PC-3 (cell line): ENCODE results near the gene GPR183.

Source experiments
- EZH2 ChIP-seq: fragments of 300-600 bp; sonication (generic); IDR thresholded peaks from one replicate; pipeline ENCODE4 v1.6.1; 2017; ENCODE audit warnings: antibody characterized with exemption, mild to moderate bottlenecking, low read length; ENCODE audit not compliant: unreplicated experiment
- TF ChIP-seq, protein P1 (sequence below): fragments of 300-600 bp; sonication (generic); conservative IDR thresholded peaks from 2 replicates; pipeline ENCODE4 v1.5.1; 2017; ENCODE audit warnings: antibody characterized with exemption, low read depth, mild to moderate bottlenecking, low read length

- TF ChIP-seq, protein P1, sequence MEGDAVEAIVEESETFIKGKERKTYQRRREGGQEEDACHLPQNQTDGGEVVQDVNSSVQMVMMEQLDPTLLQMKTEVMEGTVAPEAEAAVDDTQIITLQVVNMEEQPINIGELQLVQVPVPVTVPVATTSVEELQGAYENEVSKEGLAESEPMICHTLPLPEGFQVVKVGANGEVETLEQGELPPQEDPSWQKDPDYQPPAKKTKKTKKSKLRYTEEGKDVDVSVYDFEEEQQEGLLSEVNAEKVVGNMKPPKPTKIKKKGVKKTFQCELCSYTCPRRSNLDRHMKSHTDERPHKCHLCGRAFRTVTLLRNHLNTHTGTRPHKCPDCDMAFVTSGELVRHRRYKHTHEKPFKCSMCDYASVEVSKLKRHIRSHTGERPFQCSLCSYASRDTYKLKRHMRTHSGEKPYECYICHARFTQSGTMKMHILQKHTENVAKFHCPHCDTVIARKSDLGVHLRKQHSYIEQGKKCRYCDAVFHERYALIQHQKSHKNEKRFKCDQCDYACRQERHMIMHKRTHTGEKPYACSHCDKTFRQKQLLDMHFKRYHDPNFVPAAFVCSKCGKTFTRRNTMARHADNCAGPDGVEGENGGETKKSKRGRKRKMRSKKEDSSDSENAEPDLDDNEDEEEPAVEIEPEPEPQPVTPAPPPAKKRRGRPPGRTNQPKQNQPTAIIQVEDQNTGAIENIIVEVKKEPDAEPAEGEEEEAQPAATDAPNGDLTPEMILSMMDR, result no peak
- TF ChIP-seq EZH2, result no peak
These were observed 14.5 kb upstream of the GPR183 start for GRCh38 chr13:99321709-99322108.
